EL (cell line): ENCODE measurements around the gene SYNPO2.
"Not testable (repeated sequence)": the region's sequence is repeated elsewhere in the genome, so short reads cannot be mapped to it uniquely, and the experiment has no call there.

Experiments used
- DNase-seq: peaks from one replicate; pipeline ENCODE4 v3.0.0-alpha.2; 2016

The SYNPO2 gene

GRCh38 chr4:119037709-119038108, 149.1 kb downstream of the SYNPO2 start:
- no peak for DNase-seq

GRCh38 chr4:119038116-119038841, 149.6 kb downstream of the SYNPO2 start:
- DNase-seq, result peak; percentile 42

- DNase-seq, result no peak
Observed at GRCh38 chr4:119039160-119039559, 150.5 kb downstream of the SYNPO2 start.

GRCh38 chr4:119039779-119040178, 151.1 kb downstream of the SYNPO2 start:
- no peak for DNase-seq

- DNase-seq, result peak; percentile 21
Observed at GRCh38 chr4:119040261-119040660, 151.6 kb downstream of the SYNPO2 start.

GRCh38 chr4:119040694-119041185, 152.1 kb downstream of the SYNPO2 start:
- peak; percentile 86 for DNase-seq

DNA sequence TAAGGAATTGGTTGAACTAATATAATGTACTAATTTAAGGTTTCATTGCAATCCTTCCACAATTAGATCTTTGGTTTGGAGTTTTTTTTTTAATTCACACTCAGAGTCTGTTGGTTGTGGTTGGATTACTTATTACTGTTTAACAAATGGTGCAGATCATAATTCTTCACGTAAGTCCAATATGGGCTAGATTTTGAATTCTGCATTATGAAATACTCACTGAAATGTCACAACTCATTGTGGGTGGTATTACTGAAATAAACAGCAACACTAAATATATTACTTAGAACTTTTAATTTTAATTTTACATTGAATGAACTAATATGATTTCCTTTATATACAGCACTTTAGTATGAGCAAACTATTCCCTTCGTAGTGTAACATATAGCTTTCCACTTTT, 152.7 kb downstream of the SYNPO2 start:
- DNase-seq, result no peak

GRCh38 chr4:119041951-119042560, 153.4 kb downstream of the SYNPO2 start:
- DNase-seq, result peak; percentile 75

DNA sequence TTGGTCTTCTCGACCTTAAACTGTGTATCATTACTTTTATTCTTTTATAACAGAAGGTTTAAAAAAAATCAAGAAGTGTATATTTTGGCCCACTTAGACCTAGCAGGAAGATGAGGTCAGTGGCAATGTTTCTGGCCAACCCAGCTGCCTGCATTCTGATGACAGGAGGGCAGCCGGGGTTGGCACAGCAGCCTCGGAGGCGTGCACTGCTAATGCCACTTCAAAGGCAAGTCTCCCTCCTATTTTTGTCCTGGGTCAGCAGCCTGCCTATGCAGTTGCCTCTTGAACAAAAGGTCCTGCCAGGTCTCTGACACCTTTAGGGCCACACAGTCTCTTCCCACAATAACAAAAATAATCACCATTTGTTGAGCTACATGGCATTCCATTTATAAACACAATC, 157.6 kb downstream of the SYNPO2 start:
- no peak for DNase-seq

- DNase-seq, result not testable (repeated sequence)
Observed at GRCh38 chr4:119047059-119047458, 158.4 kb downstream of the SYNPO2 start.

- DNase-seq, result no peak
Observed at GRCh38 chr4:119048446-119048845, 159.8 kb downstream of the SYNPO2 start.

- no peak for DNase-seq
Observed at GRCh38 chr4:119049342-119049741, 160.7 kb downstream of the SYNPO2 start.

GRCh38 chr4:119050527-119051090, 162.0 kb downstream of the SYNPO2 start:
- no peak for DNase-seq

- peak; percentile 7 for DNase-seq
Observed at GRCh38 chr4:119053245-119053644, 164.6 kb downstream of the SYNPO2 start.

DNA sequence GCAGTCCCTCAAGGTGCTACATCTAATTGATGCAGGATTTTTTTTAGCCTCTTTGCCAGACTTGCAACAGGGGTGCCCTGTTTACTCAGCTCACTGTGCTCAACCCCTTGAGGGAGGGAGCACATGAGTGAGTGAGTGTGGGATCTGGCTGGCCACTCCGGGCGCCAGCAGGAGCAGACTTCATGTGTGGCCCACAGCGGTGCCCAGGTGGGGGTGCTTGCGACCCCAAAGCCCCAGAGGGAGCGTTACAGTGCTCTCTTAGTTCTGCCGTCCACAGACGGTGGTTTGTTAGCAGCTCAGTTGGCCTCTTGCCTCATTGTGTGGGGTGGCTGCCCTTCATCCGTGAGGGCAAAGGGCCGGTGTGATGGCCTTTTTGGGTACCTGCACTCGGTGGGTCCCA, 165.3 kb downstream of the SYNPO2 start:
- no peak for DNase-seq

DNA sequence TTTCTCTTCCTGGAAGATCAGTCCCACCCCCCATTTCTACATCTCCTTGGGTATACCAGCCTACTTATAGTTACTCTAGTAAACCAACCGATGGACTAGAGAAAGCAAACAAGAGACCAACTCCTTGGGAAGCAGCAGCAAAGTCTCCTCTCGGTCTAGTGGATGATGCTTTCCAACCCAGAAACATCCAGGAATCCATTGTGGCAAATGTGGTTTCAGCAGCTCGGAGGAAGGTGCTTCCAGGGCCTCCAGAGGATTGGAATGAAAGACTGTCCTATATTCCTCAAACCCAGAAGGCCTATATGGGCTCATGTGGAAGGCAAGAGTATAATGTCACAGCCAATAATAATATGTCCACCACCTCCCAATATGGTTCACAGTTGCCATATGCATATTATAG, 168.8 kb downstream of the SYNPO2 start:
- DNase-seq, result no peak

GRCh38 chr4:119059221-119059620, 170.6 kb downstream of the SYNPO2 start:
- DNase-seq, result no peak

DNA sequence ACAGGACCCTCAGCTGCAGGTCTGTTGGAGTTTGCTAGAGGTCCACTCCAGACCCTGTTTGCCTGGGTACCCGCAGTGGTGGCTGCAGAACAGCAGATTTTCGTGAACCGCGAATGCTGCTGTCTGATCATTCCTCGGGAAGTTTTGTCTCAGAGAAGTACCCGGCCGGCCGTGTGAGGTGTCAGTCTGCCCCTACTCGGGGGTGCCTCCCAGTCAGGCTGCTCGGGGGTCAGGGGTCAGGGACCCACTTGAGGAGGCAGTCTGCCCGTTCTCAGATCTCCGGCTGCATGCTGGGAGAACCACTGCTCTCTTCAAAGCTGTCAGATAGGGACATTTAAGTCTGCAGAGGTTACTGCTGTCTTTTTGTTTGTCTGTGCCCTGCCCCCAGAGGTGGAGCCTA, 178.5 kb downstream of the SYNPO2 start:
- DNase-seq, result not testable (repeated sequence)

DNA sequence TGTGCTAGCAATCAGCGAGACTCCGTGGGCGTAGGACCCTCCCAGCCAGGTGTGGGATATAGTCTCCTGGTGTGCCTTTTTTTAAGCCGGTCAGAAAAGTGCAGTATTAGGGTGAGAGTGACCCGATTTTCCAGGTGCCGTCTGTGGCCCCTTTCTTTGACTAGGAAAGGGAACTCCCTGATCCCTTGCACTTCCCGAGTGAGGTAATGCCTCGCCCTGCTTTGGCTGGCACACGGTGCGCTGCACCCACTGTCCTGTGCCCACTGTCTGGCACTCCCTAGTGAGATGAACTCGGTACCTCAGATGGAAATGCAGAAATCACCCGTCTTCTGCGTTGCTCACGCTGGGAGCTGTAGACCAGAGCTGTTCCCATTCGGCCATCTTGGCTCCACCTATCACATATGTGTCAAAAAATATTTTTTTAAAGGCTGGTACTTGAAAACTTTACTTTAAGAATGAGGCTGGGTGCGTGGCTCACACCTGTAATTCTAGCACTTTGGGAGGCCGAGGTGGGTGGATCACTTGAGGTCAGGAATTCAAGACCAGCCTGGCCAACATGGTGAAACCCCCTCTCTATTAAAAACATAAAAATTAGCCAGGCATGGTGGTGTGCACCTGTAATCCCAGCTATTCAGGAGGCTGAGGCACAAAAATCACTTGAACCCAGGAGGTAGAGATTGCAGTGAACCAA, 179.2 kb downstream of the SYNPO2 start:
- not testable (repeated sequence) for DNase-seq

DNA sequence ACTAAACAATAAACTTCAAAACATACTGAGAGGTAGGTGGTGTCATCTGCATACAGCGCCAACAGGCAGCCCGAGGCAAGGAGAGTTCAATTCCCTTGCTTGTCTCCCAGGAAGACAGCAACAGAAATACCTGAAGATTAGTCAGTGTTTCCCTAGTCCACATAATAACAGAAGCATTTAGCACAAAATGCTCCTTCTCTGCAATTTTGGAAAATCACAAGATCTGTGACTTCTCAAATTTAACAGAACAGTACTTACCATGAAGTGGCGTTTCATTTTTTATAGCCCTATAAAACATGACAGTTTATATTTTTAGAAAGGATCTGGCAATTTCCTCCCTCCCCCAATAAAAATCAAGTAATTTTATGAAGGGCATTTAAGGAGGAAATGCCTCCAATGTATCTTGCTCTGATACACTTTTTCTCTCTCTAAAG, 179.9 kb downstream of the SYNPO2 start:
- peak; percentile 22 for DNase-seq

- DNase-seq, result no peak
Observed at GRCh38 chr4:119070301-119070700, 181.6 kb downstream of the SYNPO2 start.

DNA sequence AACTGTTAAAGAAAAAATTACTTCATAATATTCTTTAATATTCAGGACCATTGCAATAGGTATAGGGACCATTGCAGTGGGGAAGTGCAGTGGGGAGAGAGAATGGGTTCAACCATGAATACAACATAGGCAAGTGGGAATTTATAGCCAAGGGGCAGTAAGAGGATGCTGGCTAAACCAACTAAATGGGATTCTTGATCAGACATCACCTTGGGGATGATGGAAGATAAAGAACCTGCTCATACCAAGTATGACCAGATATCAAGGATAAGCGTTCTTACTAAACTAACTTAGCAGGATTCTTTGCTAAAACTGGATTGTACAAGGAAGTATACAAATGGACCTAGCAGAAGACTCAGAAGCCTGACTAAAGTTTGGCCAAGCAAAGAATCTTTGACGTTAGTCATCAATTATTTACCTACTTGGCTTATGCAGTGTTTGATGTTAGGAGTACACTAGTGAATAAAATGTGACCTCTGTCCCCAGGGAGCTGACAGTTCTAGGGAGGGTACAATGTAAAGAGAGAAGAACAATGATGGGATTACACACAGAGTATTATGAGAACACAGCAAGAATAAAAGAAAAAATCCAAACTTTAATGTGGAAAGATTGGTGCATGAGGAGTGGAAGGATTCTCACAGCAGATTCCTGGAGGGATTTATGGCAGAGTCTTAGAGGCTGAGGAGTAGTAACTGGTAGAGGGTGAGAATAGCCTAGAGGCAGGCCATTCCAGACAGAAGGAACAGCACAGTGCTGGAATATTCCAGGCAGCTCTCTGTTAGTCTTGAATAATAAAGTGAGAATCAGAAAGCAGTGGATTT, 192.3 kb downstream of the SYNPO2 start:
- DNase-seq, result peak; percentile 28

GRCh38 chr4:119081542-119081859, 192.8 kb downstream of the SYNPO2 start:
- DNase-seq, result no peak
